Neural progenitor cell (in vitro differentiated cells): ENCODE data around the gene GRID1.

Source experiments
- CTCF ChIP-seq: fragments of 200-600 bp; sonication (generic); IDR thresholded peaks from 2 replicates; pipeline ENCODE4 v1.5.1; 2017; ENCODE audit warnings: antibody characterized with exemption, mild to moderate bottlenecking
- EZH2 ChIP-seq: fragments of 200-600 bp; sonication (generic); IDR thresholded peaks from 2 replicates; pipeline ENCODE4 v1.6.1; 2017; ENCODE audit warnings: antibody characterized with exemption, mild to moderate bottlenecking, moderate library complexity

DNA sequence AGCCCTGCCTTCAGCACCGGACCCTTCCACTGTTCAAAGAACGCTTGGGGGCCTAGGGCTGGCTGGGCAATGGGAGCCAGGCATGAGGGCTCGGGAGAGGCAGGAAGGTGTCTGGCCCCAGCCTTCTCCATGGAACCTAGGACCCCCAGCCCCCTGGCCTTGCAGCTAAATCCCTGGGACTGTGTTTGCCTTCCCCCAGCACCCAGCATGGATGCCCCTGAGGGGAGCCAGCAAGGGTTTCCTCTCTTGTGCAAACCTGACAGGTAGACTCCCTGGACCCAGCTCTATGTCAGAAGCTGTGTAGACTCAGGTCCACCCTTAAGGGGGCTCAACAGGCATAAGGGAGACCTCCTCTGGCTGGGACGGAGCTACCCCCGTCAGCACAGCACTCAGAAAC is 288.0 kb downstream of the GRID1 start:
- TF ChIP-seq CTCF: no peak
- TF ChIP-seq EZH2: no peak
